RPMI7951 (cell line): ENCODE measurements around the gene UGT2A3. TPM values are rescaled to one million over a fixed set of nuclear protein-coding genes. Genes with fewer than 3 reads are reported as not detected.
"Not testable (repeated sequence)": the region's sequence is repeated elsewhere in the genome, so short reads cannot be mapped to it uniquely, and the experiment has no call there.

Experiments used
- DNase-seq: peaks from one replicate; pipeline ENCODE4 v3.0.0-alpha.2; 2012; ENCODE audit warnings: low read depth
- total RNA-seq: library from RNA; depleted of rRNA; stranded (reverse); fragments of >200 nt; shearing (Covaris generic); gene quantifications from 2 replicates; pipeline ENCODE4 v1.2.3, GENCODE V29; 2014; rRNA removed

Gene UGT2A3
- total RNA-seq, result not detected in 2 replicates

DNA sequence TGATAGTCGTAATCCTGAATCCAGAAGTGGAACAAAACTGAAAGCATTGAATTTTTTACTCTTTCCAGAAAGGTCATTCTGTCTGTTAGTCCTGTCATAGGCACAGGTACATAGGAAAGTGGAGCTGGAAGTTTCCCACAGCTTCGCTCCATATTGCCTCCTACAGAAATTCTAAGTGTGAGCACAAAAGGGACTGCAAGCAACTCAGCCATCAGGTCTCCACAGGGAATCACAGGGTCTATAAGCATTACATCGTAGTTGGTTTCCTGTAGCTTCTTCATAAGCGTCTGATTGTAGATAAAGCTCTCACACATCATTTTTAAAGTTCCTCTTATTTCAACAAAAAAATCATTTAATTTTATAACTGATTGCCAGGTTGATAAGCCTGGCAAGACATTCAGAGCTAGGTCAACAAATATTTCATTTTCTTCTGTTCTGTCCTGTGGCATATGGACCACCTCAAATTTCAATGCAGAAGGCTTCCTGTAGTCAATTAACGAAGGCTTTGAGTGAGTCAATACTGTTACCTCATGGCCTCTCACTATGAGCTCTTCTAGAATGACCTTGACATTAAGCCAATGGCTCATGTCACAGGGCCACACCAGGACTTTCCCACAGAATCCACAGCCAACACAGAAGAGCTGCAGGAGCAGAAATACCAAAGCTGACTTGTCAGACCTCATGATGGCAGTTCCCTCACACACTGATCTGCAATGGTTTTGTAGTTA is at the start of gene UGT2A3:
TSS of gene UGT2A3 (minus strand) at position 727 of the 728 bp plus-strand sequence. CDS start at position 683, 44 bp downstream.
- DNase-seq, result no peak

DNA sequence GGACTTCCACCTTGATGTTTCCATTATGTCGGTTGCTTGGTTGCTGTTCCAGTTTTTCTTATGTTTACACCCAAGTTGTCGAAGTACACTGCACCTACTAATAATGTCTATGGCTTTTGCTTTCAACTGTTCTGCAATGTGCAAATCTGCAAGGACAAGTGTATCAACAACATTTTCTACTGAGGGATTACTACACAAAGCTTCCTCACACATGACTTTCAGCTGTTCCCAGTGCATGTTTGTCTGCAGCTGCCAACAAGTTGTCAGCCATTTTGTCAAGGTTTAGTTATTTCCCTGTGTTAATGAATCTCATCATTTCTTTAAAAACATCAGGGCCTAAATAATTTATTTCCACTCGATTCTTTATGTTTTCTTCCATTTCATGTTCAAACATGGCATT is 45.4 kb upstream of the UGT2A3 start:
- no peak for DNase-seq

DNA sequence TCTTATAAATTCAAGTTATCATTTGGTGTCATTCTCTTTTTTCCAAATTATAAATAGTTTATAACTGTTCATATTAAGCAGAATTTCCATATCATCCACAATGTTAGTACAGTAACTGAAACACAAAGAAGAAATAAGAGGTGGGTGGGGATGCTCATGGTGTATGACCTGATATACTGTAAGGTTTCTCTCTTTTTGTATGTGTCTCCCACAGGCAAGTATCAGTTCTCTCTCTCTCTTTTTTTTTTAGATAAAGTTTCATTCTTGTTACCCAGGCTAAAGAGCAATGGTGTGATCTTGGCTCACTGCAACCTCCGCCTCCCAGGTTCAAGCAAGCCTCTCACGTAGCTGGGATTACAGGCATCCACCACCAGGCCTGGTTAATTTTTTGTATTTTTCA is 43.7 kb upstream of the UGT2A3 start:
- no peak for DNase-seq

DNA sequence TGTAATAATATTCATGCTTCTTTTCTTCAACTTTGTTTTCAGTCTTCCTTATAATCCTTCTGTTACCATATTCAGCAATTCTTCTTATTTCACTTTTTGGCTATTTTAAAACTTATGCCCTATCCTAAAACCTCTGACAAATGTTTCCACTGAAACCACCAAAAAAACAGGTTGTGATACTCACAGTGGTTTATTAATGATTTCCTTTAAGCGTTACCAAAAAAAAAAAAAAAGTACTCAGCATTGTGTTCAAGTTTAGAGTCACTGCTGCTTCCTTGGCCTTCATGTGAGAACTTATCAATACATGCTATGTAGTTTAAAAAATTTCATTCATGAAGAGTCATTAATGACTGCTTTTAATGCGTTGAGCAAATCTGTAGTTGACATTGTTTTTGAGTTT is 35.4 kb upstream of the UGT2A3 start:
- DNase-seq, result no peak

DNA sequence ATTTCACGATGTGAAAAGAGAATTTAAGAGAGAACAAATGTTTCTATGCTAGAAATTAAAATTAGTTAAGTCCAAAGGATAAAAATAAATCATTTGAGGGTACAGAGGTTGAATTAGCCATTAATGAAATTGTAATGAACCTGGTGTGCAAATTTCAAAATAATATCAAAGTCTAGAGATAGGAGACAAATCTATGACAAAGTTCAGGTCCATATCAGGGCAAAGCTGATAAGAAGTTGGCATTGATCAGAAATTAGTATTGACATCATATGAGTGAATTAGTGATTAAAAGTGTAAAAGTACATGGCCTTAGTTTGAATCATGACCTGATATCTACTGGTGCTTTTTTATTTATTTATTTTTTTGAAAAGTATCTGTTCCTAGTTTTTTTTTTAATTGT is 33.8 kb upstream of the UGT2A3 start:
- DNase-seq, result no peak

DNA sequence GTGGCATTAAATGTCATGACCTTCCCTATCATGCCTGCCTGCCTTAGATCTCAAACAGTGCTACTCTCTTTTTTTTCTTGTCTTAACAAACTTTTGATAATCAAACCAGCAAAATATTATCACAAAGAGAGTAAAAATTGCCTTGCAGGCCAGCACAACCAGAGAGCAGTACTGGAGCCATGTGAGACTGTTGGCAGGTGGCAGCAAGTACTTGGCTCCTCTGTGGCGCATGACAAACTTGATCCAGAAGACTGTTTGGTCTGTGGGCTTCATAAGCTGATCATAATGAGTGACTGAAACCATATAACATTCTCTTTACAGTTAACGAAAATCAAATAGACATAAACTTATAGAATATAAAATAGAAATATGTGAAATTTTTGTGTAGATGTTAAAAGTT is 33.3 kb upstream of the UGT2A3 start:
- DNase-seq, result no peak

DNA sequence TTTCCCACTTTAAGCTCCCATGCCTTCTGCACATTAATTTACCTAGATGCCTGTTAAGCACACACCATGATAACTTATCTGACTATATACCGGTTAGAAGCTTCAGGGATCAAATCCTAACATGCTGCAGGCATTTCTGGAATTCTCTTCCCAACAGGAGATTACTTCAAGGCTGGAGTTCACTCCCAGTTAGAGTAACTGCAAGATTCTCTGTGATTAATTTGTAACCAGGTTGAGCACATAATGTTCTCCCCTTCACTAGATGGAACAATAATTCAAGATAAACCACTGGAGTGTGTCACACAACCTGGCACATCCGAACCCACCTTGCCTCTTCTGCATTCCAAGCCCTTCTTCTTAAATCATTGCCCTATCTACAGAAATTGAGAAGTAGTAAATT is 11.8 kb upstream of the UGT2A3 start:
- DNase-seq, result no peak

DNA sequence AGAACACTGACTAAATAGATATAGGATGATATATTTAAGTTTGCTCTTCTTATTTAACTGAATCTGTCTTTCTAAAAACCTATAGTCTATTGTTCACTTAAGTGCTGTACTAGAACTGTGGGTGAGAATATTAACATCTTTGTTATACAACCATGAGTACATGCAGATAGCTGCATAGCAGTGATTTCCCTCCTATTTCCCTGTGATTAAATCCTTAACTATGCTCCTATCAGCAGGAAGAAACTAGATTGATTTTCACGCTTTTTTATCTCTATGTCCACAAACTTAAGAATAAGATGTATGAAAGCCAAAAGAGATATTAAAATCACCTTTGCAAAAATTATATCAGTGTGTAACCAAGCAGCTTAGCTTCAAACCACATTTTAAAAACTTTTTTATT is 11.3 kb upstream of the UGT2A3 start:
- DNase-seq, result no peak

DNA sequence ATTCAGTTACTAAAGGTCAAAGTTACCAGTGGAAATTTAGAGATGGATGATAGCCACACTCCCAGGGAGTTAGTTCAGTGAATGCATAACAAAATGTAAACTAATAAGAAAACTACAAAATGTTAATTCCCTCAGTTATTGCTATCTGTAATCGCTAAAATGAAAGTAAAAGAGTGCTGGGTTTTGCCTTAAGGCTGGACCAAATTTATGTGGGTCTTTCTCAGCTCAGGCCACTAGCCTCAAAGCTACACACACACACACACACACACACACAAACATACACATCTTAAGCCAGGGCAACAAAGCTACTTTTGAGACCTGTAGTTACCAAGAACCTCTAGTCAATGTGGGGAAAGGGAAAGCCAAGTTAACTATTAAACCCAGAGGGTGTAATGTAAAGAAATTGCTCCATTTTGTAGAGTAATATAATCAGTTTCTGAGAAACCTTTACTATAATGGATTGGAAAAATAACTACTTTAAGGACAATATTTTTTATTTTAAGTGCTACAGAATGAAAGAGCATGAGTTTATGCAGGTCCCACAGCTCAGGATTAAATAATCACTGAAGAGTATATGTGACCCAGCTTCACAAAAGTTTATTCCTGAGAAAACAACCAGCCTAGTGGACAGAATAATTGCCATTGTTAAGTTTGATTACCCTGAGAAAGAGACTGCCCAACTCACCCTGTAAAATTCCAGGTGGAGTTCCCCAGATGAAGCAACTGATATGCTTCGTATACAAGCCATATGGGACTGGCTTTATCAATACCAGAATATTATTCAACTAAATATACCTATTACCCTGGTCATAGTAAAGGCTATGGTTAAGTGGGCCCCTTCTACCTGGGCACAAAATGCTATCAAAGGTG is 8.9 kb upstream of the UGT2A3 start:
- no peak for DNase-seq

DNA sequence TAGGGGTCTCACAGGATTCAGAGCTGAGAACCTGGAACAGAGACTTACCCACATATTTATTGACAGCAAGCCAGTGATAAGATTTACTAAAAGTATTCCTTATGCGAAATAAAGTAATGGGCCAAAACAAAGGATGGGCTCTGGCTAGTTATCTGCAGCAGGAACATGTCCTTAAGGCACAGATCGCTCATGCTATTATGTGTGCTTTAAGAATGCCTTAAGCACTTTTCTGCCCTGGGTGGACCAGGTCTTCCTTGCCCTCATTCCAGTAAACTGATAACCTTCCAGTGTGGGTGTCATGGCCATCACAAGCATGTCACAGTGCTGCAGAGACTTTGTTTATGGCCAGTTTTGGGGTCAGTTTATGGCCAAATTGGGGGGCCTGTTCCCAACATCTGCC is 7.5 kb upstream of the UGT2A3 start:
- DNase-seq, result not testable (repeated sequence)

DNA sequence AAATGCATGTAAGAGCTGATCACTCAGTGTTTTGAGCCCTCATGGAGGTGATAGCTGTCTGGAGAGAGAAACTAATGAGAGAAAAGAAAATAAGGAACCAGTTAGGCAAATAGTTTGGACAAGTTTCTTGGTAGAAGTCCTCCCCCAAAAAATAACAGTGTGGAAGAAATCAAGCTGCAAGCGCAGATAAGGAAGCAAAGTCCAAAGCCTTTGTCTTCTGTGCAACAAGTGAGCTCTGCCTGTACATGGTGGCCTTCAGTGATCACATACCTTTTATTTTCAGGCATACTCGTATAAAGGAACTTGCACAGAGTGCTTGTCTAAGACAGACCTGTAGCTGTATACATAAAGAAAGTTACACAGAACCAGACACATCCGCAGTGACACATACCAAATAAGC is 2.5 kb upstream of the UGT2A3 start:
- no peak for DNase-seq

DNA sequence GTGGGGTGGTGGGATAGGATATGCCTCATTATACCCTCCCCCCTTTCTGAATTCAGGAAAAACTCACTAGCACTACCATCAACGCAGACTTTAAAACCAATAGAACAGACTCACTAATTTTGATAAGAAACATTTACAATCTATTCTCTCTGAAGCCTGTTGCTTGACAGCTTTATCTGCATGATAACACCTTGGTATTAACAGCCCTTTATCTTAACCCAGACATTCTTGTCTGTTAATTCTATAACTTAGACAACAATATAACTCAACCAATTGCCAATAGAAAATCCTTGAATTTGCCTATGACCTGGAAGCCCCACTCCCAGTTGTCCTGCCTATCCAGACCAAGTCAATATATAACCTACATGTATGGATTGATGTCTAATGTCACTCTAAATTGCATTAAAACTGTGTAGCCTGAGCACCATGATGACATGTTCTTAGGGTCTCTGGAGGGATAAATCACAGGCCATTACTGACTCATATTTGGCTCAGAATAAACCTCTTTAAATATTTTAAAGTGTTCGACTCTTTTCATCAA is 1.5 kb upstream of the UGT2A3 start:
- no peak for DNase-seq

DNA sequence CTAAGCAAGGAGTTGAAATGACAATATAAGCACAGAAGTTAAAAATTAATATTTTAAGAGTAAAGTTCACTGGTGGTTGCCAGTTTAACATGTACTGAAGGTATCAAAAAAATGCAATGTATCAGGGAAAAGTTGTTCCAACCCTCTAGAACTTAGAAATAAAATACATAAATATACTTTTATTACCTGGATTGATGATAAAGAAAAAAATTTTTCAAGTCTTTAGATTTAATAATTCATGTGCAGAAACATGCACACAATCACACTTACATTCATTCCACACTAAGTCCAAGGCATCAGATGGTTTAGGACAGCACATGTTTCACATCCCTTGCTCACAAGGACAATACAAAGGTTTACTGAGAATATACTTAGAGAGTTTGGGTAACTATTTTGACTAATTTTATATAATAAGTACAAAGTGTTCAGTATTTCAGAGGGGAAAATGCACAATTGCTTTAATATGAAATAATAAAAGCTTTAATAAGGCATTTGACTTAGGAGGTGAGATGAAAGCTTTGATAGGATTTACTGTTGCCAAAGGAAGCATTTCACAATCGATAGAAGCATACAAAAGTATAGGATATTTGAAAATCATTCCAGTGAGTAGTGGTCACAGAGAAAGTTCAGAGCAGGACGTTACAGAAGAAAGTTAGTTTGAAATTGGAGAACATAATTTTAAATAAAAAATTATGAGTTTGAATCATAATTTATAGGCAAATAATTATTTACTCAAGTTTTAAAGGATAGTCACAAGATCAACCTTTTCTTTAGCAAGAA is 392 bp upstream of the UGT2A3 start:
- no peak for DNase-seq

DNA sequence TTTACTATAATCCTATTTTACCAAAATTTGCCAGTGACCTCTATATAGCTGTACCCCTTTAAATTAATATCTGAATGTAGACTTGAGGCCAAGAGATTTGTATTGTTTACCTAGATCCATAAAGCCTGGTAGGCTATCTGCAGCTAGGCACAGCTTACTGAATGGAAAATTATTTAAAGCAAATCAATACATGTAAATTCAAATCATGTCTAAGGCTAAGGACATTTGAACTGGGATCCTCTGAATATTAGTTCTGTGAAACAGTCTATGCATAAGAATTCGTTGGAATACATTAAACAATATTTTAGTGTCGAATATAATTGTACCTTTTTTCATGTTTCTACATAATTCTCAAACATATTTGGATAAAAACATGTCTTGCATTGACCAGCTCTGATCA is 1.6 kb downstream of the UGT2A3 start:
- DNase-seq, result no peak

DNA sequence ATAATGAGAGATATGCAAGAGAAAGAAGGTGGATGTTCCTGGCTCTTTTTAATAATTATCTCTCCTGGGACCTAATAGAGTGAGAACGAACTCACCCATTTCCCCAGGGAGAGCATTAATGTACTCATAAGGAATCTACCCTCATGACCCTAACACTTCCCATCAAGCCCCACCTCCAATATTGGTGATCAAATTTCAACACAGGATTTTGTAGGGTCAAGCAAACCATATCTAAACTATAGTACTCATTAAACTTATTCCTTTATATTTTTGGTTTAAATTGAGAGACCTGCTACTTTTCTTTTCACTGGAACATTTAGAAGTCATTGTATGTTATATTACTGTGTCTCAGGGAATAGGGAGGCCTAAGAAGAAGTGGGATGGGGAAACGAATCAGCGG is 2.6 kb downstream of the UGT2A3 start:
- DNase-seq, result no peak

DNA sequence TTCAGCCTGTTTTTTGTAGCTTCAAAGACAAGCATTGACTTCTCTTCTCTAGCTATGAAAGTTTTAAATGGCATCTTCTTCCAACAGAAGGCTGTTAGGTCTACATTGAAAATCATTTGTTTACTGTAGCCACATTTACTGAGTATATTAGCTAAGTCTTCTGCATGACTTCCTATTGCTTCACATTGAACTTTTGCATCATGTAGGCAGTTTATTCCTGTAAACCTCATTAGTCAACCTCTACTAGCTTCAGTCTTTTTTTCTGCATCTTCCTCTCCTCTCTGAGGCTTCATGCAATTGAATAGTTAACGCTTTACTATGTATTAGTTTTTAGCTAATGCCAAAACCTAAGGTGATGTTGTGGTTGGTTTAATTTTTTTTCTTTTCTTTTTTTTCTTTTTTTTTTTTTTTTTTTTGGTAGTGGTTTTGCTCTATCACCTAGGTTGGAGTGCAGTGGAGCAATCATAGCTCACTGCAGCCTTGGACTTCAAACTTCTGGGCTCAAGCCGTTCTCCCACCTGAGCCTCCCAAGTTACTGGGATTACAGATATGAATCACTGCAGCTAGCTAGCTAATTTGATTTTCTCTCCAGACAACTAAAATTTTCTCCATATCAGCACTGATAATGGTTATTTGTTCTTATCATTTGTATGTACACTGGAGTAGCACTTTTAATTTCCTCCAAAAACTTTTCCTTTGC is 3.4 kb downstream of the UGT2A3 start:
- no peak for DNase-seq

DNA sequence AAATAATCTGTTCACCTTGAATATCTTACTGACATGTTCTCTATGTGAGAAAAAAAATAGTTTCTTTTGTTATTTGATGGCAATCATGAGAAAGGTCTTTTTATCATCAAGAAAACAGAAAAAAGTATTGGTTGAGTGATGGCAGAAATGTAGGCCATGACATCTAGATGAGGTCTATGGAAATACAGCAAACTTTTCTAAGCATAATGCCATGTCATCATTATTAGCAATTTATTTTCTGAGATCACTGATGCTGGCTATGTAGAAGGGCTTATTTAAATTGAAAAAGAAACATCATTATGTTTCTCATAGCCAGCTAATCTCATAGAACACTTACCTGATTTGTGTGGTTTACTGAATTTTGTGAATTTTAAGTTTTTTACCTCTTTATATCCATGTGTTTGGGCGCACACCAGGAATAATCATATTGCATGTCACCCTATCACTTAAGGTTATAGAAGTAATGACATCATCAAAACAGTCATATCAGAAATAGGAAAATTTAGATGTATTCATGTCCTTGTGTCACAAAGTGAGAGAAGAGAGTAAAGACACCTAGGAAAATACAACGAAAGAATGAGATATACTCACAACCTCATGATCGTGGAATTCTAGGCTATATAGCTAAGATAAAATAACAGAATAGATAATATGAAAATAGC is 22.4 kb downstream of the UGT2A3 start:
- no peak for DNase-seq

DNA sequence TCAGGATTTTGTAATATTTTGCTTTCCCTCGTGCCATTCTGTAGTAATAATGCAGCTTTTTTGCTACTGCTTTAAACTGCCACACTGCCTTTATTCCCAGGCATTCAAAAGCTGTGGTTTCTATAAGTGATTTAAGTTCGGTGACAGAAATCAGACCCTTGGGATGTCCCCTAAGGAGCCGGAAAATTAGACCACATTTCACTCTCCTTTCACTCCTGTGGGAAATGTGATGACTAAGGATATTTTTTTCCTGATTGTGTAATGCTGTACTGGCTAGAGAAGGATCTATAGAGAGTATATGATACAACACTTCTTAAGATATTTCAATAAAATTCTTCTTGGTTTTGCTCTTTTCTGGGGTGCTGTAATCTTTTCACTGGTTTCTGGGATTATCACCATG is 24.4 kb downstream of the UGT2A3 start:
- DNase-seq, result no peak

DNA sequence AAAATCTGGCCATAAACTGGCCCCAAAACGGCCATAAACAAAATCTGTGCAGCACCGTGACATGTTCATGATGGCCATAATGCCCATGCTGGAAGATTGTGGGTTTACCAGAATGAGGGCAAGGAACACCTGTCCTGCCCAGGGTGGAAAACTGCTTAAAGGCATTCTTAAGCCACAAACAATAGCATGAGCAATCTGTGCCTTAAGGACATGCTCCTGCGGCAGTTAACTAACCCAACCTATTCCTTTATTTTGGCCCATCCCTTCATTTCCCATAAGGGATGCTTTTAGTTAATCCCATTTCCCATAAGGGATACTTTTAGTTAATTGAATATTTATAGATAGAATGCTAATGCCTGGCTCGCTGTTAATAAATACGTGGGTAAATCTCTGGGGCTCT is 29.4 kb downstream of the UGT2A3 start:
- DNase-seq, result not testable (repeated sequence)

DNA sequence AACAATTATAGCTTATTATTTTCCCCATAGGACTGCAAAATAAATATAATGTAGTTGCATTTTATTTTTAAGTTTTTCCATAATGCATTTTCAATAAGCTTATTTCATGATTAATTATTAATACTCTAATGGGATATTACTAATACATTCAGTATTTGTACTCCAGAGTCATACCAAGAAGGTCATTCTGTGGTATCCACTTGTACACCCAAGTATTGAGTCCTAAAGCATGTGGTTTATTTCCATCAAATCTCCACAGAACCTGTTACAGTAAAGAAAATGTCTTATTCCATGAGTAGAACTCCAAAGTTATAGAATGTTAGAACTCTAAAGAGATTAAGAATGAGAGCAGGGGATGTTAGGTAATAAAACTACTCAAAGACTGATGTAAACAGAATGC is 30.6 kb downstream of the UGT2A3 start:
- DNase-seq, result no peak

DNA sequence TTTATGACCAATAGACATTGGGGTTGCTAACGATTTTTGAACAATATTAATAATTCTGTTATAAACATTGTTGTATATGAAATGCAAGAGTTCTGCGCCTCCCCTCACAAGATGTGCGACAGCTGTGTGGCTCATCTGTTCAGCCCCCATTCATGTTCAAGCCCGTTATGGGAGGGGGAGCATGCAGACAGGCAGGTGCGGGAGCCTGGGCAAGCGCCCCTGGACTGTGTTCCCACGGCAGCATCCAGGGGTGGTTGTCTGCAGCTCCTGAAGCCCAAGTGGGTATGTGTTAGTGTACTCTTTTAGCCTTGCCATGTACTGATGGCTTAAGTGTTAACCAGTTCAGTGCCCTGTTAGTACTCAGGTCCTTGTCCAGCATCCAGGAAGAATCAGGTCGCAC is 34.6 kb downstream of the UGT2A3 start:
- no peak for DNase-seq
